Upper lobe of left lung (tissue), 6 donors: ENCODE results near the gene TRIM72. TPM values are rescaled to one million over a fixed set of nuclear protein-coding genes. Genes with fewer than 3 reads are reported as not detected.

Source experiments
- ATAC-seq, 2 donors: fragments of 200-7000 bp; cut with Tn5 transposase; one replicate each; pipeline ENCODE4 v1.9.1; 2022; ENCODE audit warnings: mild to moderate bottlenecking in 2 of 2, moderate library complexity in 2 of 2; ENCODE audit not compliant: low FRiP score in 2 of 2
- DNase-seq, 2 donors: peaks; one replicate each; pipeline ENCODE4 v3.0.0-alpha.2; 2019 to 2020
- H3K27ac ChIP-seq, 4 donors: fragments of 200-600 bp; sonication (generic); one replicate each; pipeline ENCODE4 v1.5.1; 2016 to 2019
- H3K27me3 ChIP-seq, 4 donors: fragments of 200-600 bp; sonication (generic); one replicate each; pipeline ENCODE4 v1.5.1; 2017 to 2019
- H3K36me3 ChIP-seq, 4 donors: fragments of 200-600 bp; sonication (generic); one replicate each; pipeline ENCODE4 v1.5.1; 2016 to 2019
- H3K4me1 ChIP-seq, 4 donors: fragments of 200-600 bp; sonication (generic); one replicate each; pipeline ENCODE4 v1.5.1; 2018 to 2019
- H3K4me3 ChIP-seq, 4 donors: fragments of 200-600 bp; sonication (generic); one replicate each; pipeline ENCODE4 v1.5.1; 2017 to 2019; ENCODE audit warnings: mild to moderate bottlenecking in 2 of 4, moderate library complexity in 1 of 4
- H3K9me3 ChIP-seq, 4 donors: fragments of 200-600 bp; sonication (generic); one replicate each; pipeline ENCODE4 v1.5.1; 2018 to 2019
- EP300 ChIP-seq, 4 donors: sonication (generic); formaldehyde crosslinking; IDR thresholded peaks; one replicate each; pipeline ENCODE4 v1.5.1; 2017; ENCODE audit warnings: antibody characterized with exemption in 4 of 4, control low read depth in 2 of 4
- POLR2A ChIP-seq, 4 donors: fragments of 450-650 bp; IDR thresholded peaks; one replicate each; pipeline ENCODE4 v1.5.1; 2016 to 2017; ENCODE audit warnings: antibody characterized with exemption in 4 of 4, mild to moderate bottlenecking in 2 of 4
- POLR2AphosphoS5 ChIP-seq, 2 donors: sonication (generic); formaldehyde crosslinking; IDR thresholded peaks; one replicate each; pipeline ENCODE4 v1.5.1; 2017; ENCODE audit warnings: antibody characterized with exemption in 2 of 2
- WGBS, 2 donors: methylation state at CpG; one replicate each; pipeline ENCODE4 v1.1.5; 2017 to 2018; 5-methylcytosine and 5-hydroxymethylcytosine counted together
- total RNA-seq, 6 donors: library from RNA; depleted of rRNA in 4 of 6; stranded (reverse); fragments of >200 nt in 4 of 6; gene quantifications; one replicate each; pipeline versions ENCODE4 v1.1.0 to v1.2.1, GENCODE V29; 2016 to 2021
- TF ChIP-seq, protein P1 (sequence below), 6 experiments: fragments of 450-650 bp in 4 of 6; fragments of 200-600 bp in 2 of 6; sonication (generic) in 2 of 6; IDR thresholded peaks; one replicate each; pipeline ENCODE4 v1.5.1; 2016 to 2019; ENCODE audit warnings: antibody characterized with exemption in 6 of 6
- donor health status: DM: no; HTN: no; CAD: no; lungs with moderate emphysema.
- donor health status: DM: no; HTN: yes; CAD: no; lungs with severe emphysema.

TRIM72 gene
- total RNA-seq, 6 donors from 2014 or later = 0.27 TPM; not detected in 5

GRCh38 chr16:31186930-31187807 lies 26.8 kb upstream of the TRIM72 start:
- Histone ChIP-seq H3K4me3 (no peak overlapping the region), H3K27me3 (no peaks in the 10 kb centered on the region), H3K36me3 (peaks cover 78 to 100% (median 89%) of the 10 kb centered on the region in 4 donors), H3K9me3 (no peaks in the 10 kb centered on the region), H3K4me1 (peaks cover 18 to 37% (median 26%) of the 10 kb centered on the region in 4 donors), H3K27ac (no peak overlapping the region)
- 87 to 90% methylated on average over 10 of the region's 10 CpGs for WGBS, 2 donors
- DNase-seq (no peak), ATAC-seq (no peak)
- no peak for TF ChIP-seq POLR2A (IDR thresholded peaks at IDR 0.05)
- no peak for TF ChIP-seq EP300 (IDR thresholded peaks at IDR 0.05)
- TF ChIP-seq POLR2AphosphoS5 (IDR thresholded peaks at IDR 0.05) = no peak
- TF ChIP-seq, protein P1, sequence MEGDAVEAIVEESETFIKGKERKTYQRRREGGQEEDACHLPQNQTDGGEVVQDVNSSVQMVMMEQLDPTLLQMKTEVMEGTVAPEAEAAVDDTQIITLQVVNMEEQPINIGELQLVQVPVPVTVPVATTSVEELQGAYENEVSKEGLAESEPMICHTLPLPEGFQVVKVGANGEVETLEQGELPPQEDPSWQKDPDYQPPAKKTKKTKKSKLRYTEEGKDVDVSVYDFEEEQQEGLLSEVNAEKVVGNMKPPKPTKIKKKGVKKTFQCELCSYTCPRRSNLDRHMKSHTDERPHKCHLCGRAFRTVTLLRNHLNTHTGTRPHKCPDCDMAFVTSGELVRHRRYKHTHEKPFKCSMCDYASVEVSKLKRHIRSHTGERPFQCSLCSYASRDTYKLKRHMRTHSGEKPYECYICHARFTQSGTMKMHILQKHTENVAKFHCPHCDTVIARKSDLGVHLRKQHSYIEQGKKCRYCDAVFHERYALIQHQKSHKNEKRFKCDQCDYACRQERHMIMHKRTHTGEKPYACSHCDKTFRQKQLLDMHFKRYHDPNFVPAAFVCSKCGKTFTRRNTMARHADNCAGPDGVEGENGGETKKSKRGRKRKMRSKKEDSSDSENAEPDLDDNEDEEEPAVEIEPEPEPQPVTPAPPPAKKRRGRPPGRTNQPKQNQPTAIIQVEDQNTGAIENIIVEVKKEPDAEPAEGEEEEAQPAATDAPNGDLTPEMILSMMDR (IDR thresholded peaks at IDR 0.05) = no peak

GRCh38 chr16:31187808-31188189 lies 26.1 kb upstream of the TRIM72 start:
- Histone ChIP-seq H3K9me3 (no peaks in the 10 kb centered on the region), H3K4me3 (no peak overlapping the region), H3K27ac (no peak overlapping the region), H3K4me1 (peaks cover 12 to 31% (median 20%) of the 10 kb centered on the region in 4 donors), H3K36me3 (peaks cover 84 to 100% (median 92%) of the 10 kb centered on the region in 4 donors), H3K27me3 (no peaks in the 10 kb centered on the region)
- no peak for ATAC-seq
- WGBS, 2 donors = 89 to 91% methylated on average over 8 of the region's 8 CpGs
- TF ChIP-seq, protein P1 (IDR thresholded peaks at IDR 0.05) = no peak
- no peak for TF ChIP-seq POLR2A (IDR thresholded peaks at IDR 0.05)
- no peak for TF ChIP-seq POLR2AphosphoS5 (IDR thresholded peaks at IDR 0.05)
- TF ChIP-seq EP300 (IDR thresholded peaks at IDR 0.05) = no peak
- no peak for DNase-seq

DNA sequence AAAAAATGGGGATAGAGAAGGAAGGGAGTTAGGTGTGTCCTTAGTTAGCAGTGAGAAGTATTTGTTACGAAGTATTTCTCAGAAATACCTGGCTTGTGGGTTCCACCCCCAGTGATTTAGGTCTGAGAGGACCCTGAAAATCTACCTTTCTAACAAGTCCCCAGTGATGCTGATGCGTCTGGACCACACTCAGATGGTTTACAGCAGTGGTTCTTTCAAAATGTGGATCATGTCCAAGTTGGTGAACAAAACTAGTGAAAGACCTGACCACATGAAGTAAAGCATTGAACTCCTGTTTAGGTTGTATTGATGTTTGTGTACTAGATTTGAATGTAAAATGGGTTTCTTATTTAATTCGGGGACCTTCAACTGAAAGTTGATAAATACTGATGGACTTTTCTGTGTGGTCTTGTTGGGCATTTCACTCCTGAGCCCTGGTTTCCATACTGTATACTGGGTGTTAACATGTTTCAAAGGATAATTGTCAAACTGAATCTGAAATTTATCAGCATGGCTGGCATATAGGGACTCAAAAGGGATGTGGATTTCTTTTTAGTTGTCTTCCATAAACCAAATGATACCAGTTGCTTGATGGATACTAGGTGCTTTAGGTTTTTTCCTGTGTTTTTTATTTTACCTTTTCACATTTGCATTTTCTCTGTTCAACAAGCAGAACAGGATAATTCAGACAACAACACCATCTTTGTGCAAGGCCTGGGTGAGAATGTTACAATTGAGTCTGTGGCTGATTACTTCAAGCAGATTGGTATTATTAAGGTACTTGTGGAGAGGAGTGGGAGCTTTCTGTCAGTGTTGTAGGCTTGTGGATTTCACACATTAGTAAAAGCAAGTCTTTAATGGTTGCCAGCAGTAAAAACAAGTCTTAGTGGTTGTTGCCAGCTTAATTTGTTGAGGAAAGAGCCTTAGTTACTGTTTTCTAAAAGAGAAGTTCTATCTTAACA lies 25.2 kb upstream of the TRIM72 start:
- H3K9me3 ChIP-seq = no peaks in the 10 kb centered on the region
- H3K27ac ChIP-seq = no peak overlapping the region
- WGBS, 2 donors = 79 to 88% methylated on average over 3 of the region's 3 CpGs
- H3K4me1 ChIP-seq = peaks cover 3 to 21% (median 11%) of the 10 kb centered on the region in 4 donors
- peaks cover 87 to 100% (median 94%) of the 10 kb centered on the region in 4 donors for H3K36me3 ChIP-seq
- TF ChIP-seq POLR2A (IDR thresholded peaks at IDR 0.05) = no peak
- TF ChIP-seq EP300 (IDR thresholded peaks at IDR 0.05) = no peak
- TF ChIP-seq, protein P1 (IDR thresholded peaks at IDR 0.05) = no peak
- TF ChIP-seq POLR2AphosphoS5 (IDR thresholded peaks at IDR 0.05) = no peak
- no peak overlapping the region for H3K4me3 ChIP-seq
- H3K27me3 ChIP-seq = no peaks in the 10 kb centered on the region
- ATAC-seq (no peak), DNase-seq (no peak)

DNA sequence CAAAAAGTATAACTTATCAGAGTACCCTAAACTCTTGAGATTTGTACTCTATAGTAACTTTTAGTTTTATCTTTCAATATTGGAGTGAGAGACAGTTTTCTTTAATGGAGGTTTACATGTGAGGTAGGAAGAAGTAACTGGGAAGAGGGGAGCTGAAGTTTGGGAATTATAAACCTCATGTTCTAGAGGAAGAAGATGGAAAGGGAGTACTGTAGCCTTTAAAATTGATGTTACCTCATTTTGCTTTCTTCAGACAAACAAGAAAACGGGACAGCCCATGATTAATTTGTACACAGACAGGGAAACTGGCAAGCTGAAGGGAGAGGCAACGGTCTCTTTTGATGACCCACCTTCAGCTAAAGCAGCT lies 24.5 kb upstream of the TRIM72 start:
- Histone ChIP-seq H3K36me3 (peaks cover 85 to 100% (median 95%) of the 10 kb centered on the region in 4 donors), H3K4me1 (peaks cover 0 to 17% (median 6%) of the 10 kb centered on the region in 4 donors), H3K27me3 (no peaks in the 10 kb centered on the region), H3K9me3 (no peaks in the 10 kb centered on the region), H3K27ac (no peak overlapping the region), H3K4me3 (no peak overlapping the region)
- no peak for DNase-seq
- no peak for TF ChIP-seq POLR2AphosphoS5 (IDR thresholded peaks at IDR 0.05)
- TF ChIP-seq, protein P1 (IDR thresholded peaks at IDR 0.05) = no peak
- TF ChIP-seq EP300 (IDR thresholded peaks at IDR 0.05) = no peak
- TF ChIP-seq POLR2A (IDR thresholded peaks at IDR 0.05) = no peak
- ATAC-seq = no peak
- 80 to 81% methylated on average over 2 of the region's 2 CpGs for WGBS, 2 donors
